IPS-15b (cell line): Measurements from ENCODE around the gene FBXO2.
"Not testable (repeated sequence)": the region's sequence is repeated elsewhere in the genome, so short reads cannot be mapped to it uniquely, and the experiment has no call there.

Experiments used
- H3K27me3 ChIP-seq: one replicate; pipeline ENCODE4 v1.6.1; 2013; ENCODE audit warnings: low read length; ENCODE audit not compliant: control insufficient read depth, insufficient read depth
- H3K36me3 ChIP-seq: one replicate; pipeline ENCODE4 v1.6.1; 2013; ENCODE audit warnings: low read length; ENCODE audit not compliant: control insufficient read depth, insufficient read depth
- H3K4me1 ChIP-seq: one replicate; pipeline ENCODE4 v1.6.1; 2013; ENCODE audit warnings: mild to moderate bottlenecking, low read length; ENCODE audit not compliant: control insufficient read depth, insufficient read depth
- H3K4me3 ChIP-seq: one replicate; pipeline ENCODE4 v1.5.1; 2013; ENCODE audit warnings: low read depth, low read length
- H3K9ac ChIP-seq: one replicate; pipeline ENCODE4 v1.6.1; 2013; ENCODE audit warnings: low read depth, mild to moderate bottlenecking, low read length
- H3K9me3 ChIP-seq: one replicate; pipeline ENCODE4 v1.6.1; 2013; ENCODE audit warnings: mild to moderate bottlenecking, low read length; ENCODE audit not compliant: control insufficient read depth, insufficient read depth

The FBXO2 gene

DNA sequence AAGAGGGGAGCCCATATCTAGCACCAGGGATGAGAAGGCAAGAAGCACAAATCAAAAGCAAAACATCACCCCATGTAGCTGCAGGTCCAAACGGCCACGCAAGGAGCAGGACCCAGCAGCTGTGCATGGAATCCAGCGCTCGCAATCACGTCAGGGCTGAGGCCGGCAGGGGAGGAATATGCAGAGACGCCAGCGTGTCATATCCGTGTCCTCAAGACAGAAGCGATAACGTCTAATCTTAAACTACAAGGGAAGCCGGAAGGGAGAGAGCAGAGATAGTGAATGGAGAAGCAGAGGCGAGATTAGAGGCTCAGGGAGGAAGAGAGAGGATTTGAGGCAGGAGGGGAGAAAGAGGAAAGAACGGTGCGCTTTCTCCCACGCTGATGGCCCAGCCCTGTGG lies 39.1 kb downstream of the FBXO2 start:
- H3K9me3 ChIP-seq: no peaks in the 10 kb centered on the region
- H3K27me3 ChIP-seq: no peaks in the 10 kb centered on the region
- no peak overlapping the region for H3K4me3 ChIP-seq

DNA sequence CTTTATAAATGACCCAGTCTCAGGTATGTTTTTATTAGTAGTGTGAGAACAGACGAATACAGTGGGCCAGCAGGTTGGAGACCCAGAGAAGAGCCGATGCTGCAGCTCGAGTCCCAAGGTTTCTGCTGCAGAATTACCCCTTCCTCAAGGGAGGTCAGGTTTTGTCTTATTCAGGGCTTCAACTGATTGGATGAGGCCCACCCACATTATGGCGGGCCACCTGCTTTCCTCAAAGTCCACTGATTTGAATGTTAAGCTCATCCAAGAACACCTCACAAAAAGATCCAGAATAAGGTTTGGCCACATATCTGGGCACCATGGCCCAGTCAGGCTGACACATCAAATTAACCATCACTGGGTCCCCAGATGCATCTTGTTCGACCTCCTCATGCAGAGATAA lies 40.9 kb downstream of the FBXO2 start:
- Histone ChIP-seq H3K9ac (no peak overlapping the region), H3K27me3 (no peaks in the 10 kb centered on the region), H3K36me3 (no peaks in the 10 kb centered on the region), H3K4me1 (no peaks in the 10 kb centered on the region), H3K4me3 (no peak overlapping the region), H3K9me3 (no peaks in the 10 kb centered on the region)

More for the DNA sequence above, 39.1 kb downstream of the FBXO2 start:
- Histone ChIP-seq H3K4me1 (no peaks in the 10 kb centered on the region), H3K36me3 (no peaks in the 10 kb centered on the region), H3K9ac (no peak overlapping the region)

DNA sequence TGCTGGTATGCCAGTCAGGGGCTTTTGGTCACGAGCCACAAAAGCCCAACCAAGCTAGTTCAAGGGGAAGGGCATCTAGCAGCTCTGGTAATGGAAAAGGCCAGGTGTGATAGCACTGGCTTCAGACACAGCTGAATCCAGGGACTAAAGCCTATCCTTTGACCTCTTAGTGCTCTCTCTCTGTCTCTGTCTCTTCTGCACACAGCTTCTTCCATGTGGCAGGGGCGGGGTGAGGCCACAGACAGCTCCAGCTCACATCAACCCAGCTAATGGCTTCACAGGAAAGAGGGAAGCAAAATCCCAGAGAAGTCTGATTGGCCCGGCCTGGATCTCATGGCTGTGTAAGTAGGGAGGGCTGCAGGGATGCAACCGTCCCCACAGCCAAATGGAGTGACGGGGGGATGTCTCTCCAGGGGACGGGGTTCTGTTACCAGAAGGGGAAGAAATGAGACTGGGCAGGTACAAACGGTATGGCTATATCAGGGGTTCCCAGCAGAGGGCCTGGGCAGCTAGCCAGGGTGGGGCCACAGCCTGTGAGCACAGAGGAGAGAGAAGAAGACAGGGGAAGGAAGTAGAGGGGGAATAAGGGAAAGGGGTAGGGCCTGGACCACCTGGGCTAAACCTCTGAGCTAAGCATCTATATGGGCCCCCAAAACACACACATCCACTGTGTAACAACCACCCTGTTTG lies 42.4 kb downstream of the FBXO2 start:
- no peak overlapping the region for H3K4me3 ChIP-seq
- no peaks in the 10 kb centered on the region for H3K27me3 ChIP-seq
- H3K4me1 ChIP-seq: no peaks in the 10 kb centered on the region
- no peaks in the 10 kb centered on the region for H3K36me3 ChIP-seq
- H3K9me3 ChIP-seq: no peaks in the 10 kb centered on the region
- no peak overlapping the region for H3K9ac ChIP-seq

DNA sequence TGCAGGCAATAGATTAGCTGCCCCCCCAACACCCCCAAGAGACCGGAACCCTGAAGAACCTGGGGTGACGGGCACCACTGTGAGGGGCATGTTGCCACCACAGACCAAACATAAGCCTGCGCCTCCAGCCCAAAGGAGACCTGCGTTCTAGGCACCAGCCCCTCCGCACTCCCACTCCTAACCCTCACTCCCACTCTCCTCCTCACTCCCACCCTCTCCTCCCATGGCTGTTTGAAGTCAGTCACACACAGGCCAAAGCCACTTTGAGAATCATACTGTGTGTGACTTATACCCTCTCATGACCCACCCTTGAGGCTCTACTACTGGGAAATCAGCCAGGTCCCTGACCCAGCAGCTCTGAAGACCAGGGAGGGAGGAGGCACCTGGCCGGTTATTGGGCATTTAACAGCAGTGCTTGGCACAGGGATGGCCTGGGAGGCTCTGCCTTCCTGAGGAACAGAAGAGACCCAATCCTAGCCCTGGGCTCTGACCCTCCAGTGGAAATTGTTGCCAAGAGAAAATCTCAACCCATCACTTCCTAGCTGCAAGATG lies 43.5 kb downstream of the FBXO2 start:
- H3K36me3 ChIP-seq: no peaks in the 10 kb centered on the region
- H3K9ac ChIP-seq: no peak overlapping the region
- H3K4me1 ChIP-seq: no peaks in the 10 kb centered on the region
- no peak overlapping the region for H3K4me3 ChIP-seq
- H3K9me3 ChIP-seq: no peaks in the 10 kb centered on the region
- no peaks in the 10 kb centered on the region for H3K27me3 ChIP-seq

DNA sequence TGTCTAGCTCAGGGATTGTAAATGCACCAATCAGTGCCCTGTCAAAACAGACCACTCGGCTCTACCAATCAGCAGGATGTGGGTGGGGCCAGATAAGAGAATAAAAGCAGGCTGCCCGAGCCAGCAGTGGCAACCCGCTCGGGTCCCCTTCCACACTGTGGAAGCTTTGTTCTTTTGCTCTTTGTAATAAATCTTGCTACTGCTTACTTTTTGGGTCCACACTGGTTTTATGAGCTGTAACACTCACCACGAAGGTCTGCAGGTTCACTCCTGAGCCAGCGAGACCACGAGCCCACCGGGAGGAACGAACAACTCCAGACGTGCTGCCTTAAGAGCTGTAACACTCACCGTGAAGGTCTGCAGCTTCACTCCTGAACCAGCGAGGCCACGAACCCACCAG lies 44.9 kb downstream of the FBXO2 start:
- not testable (repeated sequence) for H3K9me3 ChIP-seq, H3K4me3 ChIP-seq, H3K4me1 ChIP-seq, H3K36me3 ChIP-seq, H3K9ac ChIP-seq, H3K27me3 ChIP-seq

DNA sequence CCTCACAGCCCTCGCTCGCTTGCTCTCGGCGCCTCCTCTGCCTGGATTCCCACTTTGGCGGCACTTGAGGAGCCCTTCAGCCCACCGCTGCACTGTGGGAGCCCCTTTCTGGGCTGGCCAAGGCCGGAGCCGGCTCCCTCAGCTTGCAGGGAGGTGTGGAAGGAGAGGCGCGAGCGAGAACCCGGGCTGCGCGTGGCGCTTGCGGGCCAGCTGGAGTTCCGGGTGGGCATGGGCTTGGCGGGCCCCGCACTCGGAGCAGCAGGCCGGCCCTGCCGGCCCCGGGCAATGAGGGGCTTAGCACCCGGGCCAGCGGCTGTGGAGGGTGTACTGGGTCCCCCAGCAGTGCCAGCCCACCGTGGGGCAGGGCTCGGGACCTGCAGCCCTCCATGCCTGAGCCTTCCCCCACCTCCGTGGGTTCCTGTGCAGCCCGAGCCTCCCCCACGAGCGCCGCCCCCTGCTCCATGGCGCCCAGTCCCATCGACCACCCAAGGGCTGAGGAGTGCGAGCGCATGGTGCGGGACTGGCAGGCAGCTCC lies 45.6 kb downstream of the FBXO2 start:
- not testable (repeated sequence) for H3K27me3 ChIP-seq, H3K36me3 ChIP-seq, H3K4me1 ChIP-seq, H3K9me3 ChIP-seq, H3K9ac ChIP-seq, H3K4me3 ChIP-seq

DNA sequence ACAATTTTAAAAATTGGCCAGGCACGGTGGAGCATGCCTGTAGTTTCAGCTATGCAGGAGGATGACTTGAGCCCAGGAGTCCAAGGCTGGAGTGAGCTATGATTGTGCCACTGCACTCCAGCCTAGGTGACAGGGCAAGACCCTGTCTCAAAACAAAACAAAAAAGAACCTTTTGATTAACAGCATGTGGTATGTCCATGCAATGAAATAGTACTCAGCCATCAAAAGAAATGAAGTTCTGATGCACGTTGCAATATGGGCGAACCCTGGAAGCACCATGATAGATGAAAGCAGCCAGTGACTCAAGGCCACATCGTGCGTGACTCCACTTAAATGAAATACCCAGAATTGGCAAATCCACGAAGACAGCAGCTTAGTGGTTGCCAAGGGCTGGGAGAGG lies 47.5 kb downstream of the FBXO2 start:
- no peaks in the 10 kb centered on the region for H3K4me1 ChIP-seq
- H3K4me3 ChIP-seq: no peak overlapping the region
- H3K9me3 ChIP-seq: no peaks in the 10 kb centered on the region
- no peaks in the 10 kb centered on the region for H3K27me3 ChIP-seq
- H3K36me3 ChIP-seq: no peaks in the 10 kb centered on the region
- no peak overlapping the region for H3K9ac ChIP-seq

DNA sequence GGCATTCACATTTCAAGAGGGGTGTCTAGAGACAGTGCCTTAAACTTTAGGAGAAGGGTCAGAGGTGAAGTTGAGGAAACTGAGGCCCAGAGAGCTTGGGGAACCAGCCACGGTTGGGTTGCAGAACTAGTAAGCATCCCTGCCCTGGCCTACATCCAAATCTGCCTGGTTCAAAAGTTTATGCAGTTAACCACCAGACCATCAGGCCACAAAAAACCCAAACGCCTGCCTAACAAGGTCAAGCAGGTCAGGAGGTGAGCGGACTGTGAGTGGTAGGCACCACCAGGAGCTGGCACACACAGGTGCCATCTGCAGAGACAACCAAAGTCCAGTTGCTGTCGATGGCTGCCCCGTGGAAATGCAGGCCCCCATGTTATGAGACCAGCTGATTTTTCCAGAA lies 51.2 kb downstream of the FBXO2 start:
- Histone ChIP-seq H3K4me3 (no peak overlapping the region), H3K9me3 (no peaks in the 10 kb centered on the region), H3K36me3 (no peaks in the 10 kb centered on the region), H3K9ac (no peak overlapping the region), H3K4me1 (no peaks in the 10 kb centered on the region), H3K27me3 (no peaks in the 10 kb centered on the region)

DNA sequence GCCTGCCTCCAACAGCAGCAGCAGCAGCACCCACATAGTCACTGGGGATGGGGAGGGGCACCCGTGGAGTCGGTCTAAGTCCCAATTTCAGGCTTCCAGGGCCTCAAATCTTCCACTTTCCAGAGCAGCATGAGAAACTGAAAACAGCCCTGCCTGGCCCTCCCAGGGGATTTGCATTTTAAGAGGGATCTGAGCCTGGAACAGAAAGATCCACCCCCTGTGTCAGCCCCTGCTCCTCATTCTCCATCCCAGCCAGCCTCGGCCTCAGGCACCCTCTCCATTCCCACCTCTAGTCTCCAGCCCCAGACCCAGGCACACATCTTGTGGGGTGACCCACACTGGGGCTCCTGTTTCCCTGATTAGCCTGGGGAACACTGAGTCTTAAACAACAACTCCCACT lies 51.8 kb downstream of the FBXO2 start:
- Histone ChIP-seq H3K27me3 (no peaks in the 10 kb centered on the region), H3K9ac (no peak overlapping the region), H3K9me3 (no peaks in the 10 kb centered on the region), H3K4me1 (no peaks in the 10 kb centered on the region), H3K36me3 (no peaks in the 10 kb centered on the region), H3K4me3 (no peak overlapping the region)

DNA sequence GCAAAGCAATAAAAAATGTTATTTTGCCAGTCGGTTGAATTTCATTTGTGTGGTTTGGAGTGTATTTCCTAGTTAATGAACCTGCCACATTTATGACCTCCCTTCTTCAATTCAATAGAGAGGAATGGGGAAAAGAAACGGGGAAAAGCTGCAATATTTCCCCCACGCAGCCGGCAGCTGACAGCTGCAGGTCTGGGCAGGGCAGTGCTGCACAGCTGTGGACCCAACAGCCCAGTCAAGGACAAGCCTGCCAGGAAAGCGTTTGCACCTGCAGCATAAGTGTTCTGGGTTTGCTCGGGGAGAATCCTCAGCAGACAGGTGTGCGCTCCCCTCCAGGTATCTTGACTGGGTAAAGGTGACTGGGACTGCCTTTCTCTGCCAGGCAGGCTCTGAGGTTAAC lies 53.4 kb downstream of the FBXO2 start:
- no peaks in the 10 kb centered on the region for H3K4me1 ChIP-seq
- no peak overlapping the region for H3K4me3 ChIP-seq
- H3K36me3 ChIP-seq: no peaks in the 10 kb centered on the region
- no peaks in the 10 kb centered on the region for H3K27me3 ChIP-seq
- H3K9ac ChIP-seq: no peak overlapping the region
- H3K9me3 ChIP-seq: no peaks in the 10 kb centered on the region

DNA sequence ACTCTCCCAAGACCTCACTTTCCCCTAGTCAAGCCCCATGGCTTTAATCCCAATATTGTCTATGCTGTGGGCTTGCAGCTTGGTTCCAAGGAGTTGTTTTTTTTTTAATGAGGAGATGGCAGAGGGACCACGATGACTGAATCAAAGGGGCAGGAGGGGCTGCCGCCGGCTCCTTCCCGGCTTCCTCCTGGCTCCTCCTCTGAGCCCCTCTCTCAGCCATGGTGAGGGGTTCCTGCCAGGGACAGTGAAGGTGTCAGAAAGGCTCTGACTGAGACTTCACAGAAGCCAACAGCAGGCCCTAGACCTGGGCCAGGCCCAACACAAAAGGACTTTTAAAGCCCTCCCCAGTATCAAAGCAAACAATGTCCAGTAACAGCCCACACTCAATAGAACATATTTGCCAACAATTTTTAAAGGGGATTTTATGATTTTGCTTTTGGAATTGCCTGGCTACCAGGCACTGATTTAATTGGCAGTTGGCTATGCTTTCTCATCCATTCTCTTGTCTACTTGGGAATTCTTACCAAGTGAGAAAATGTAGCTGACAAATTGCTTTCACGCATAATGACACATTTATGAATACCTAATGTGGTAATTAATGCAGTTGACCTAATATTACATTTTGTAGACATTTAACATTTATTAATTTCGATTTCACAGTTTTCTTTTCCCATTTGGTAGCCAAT lies 54.2 kb downstream of the FBXO2 start:
- Histone ChIP-seq H3K36me3 (no peaks in the 10 kb centered on the region), H3K9me3 (no peaks in the 10 kb centered on the region), H3K4me1 (no peaks in the 10 kb centered on the region), H3K27me3 (no peaks in the 10 kb centered on the region), H3K4me3 (no peak overlapping the region), H3K9ac (no peak overlapping the region)

DNA sequence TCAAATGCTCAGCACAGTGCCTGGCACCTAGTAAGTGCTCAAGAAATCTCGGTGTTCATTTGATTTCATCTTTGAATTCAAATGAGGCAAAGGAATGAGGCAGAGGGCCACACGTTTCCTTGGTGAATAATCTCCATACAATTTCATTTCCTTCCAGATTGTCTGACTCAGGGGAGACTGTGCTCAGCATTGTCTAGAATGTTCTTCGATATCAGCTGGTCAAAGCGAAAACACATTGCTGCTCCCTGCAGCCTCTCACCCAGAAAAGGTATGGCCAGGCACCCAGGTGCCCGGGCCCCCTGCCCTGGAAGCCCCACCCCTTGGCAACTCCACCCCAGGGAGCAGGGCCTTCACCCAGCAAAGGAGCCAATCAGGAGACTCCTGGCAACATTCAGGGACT lies 55.8 kb downstream of the FBXO2 start:
- Histone ChIP-seq H3K4me1 (peaks cover 6% of the 10 kb centered on the region), H3K9ac (no peak overlapping the region), H3K4me3 (no peak overlapping the region), H3K36me3 (no peaks in the 10 kb centered on the region), H3K27me3 (no peaks in the 10 kb centered on the region), H3K9me3 (no peaks in the 10 kb centered on the region)
